GM12878 (cell line): ENCODE measurements around the gene PUS3. TPM values are rescaled to one million over a fixed set of nuclear protein-coding genes. Genes with fewer than 3 reads are reported as not detected.

Source experiments
- ATAC-seq: fragments of 200-7000 bp; cut with Tn5 transposase; 3 replicates; pipeline ENCODE4 v1.9.1; 2020; ENCODE audit warnings: mild to moderate bottlenecking, moderate library complexity
- BruUV-seq: library from RNA; stranded (reverse); fragments of 400-500 nt; replicated peaks from 2 replicates; lab custom pipeline; 2021; lab: Mats Ljungman, UMichigan
- CTCF ChIA-PET: fragments of 300-600 bp; sonication (Branson Sonifier 250); formaldehyde crosslinking; extraction: SDS; loops from one replicate; lab custom pipeline; 2021; ENCODE audit warnings: inconsistent platforms; lab: Yijun Ruan, JAX
- POLR2A ChIA-PET: fragments of 350-600 bp; formaldehyde crosslinking; extraction: SDS; loops from one replicate; lab custom pipeline; 2021; ENCODE audit warnings: inconsistent platforms; lab: Charles Lee
- RAD21 ChIA-PET: fragments of 300-600 bp; sonication (Branson Sonifier 250); formaldehyde crosslinking; loops from one replicate; lab custom pipeline; 2023; ENCODE audit warnings: antibody characterized with exemption; ENCODE audit not compliant: unreplicated experiment; lab: Charles Lee
- SMC1A ChIA-PET: fragments of 300-600 bp; sonication (Branson Sonifier 250); formaldehyde crosslinking; loops from one replicate; lab custom pipeline; 2023; ENCODE audit not compliant: unreplicated experiment, uncharacterized antibody; lab: Charles Lee
- DNase-seq: peaks from one replicate; pipeline ENCODE4 v3.0.0-alpha.2; 2011; ENCODE audit warnings: low read depth, low spot score
- FAIRE-seq: peaks from 3 replicates; lab custom pipeline; 2011; peaks lifted over from hg19 to GRCh38; lab: Jason Lieb, UNC
- H2AFZ ChIP-seq: 2 replicates; pipeline ENCODE4 v1.6.0; 2011; ENCODE audit warnings: low read depth, low read length, control low read depth; ENCODE audit not compliant: control insufficient read depth
- H3K27ac ChIP-seq: 2 replicates; pipeline ENCODE4 v1.5.1; 2011; ENCODE audit warnings: control low read depth; ENCODE audit not compliant: control insufficient read depth, insufficient read depth
- H3K27me3 ChIP-seq, 2 experiments: replicated peaks in 1 of 2; 2 replicates each; pipeline versions ENCODE4 v1.6.0 to v1.6.1; 2011; ENCODE audit warnings: low read length in 1 of 2; ENCODE audit not compliant: control insufficient read depth in 2 of 2, insufficient read depth in 2 of 2
- H3K36me3 ChIP-seq, 2 experiments: 2 replicates each; pipeline ENCODE4 v1.5.1; 2011; ENCODE audit warnings: low read length in 1 of 2; ENCODE audit not compliant: control insufficient read depth in 2 of 2, insufficient read depth in 2 of 2
- H3K4me1 ChIP-seq: 2 replicates; pipeline ENCODE4 v1.6.1; 2011; ENCODE audit warnings: mild to moderate bottlenecking, low read length, moderate library complexity, mixed read lengths; ENCODE audit not compliant: control insufficient read depth, insufficient read depth
- H3K4me2 ChIP-seq: 2 replicates; pipeline ENCODE4 v1.6.0; 2011; ENCODE audit warnings: control low read depth; ENCODE audit not compliant: control insufficient read depth, insufficient read depth
- H3K4me3 ChIP-seq: fragments of 200-600 bp; sonication (generic); 2 replicates; pipeline ENCODE4 v1.5.1; 2016
- H3K79me2 ChIP-seq: 2 replicates; pipeline ENCODE4 v1.6.0; 2011; ENCODE audit warnings: low read length; ENCODE audit not compliant: control insufficient read depth, insufficient read depth
- H3K9ac ChIP-seq: 2 replicates; pipeline ENCODE4 v1.8.0; 2011; ENCODE audit warnings: low read length, control low read depth, mixed read lengths; ENCODE audit not compliant: control insufficient read depth, insufficient read depth
- H3K9me3 ChIP-seq: replicated peaks from 3 replicates; pipeline ENCODE4 v1.5.1; 2011; ENCODE audit warnings: mild to moderate bottlenecking, low read length; ENCODE audit not compliant: control insufficient read depth, insufficient read depth
- H4K20me1 ChIP-seq: 2 replicates; pipeline ENCODE4 v1.6.0; 2011; ENCODE audit not compliant: control insufficient read depth, insufficient read depth
- BMI1 ChIP-seq: fragments of 450-650 bp; IDR thresholded peaks from 2 replicates; pipeline ENCODE4 v1.6.1; 2016; ENCODE audit warnings: mild to moderate bottlenecking, moderate library complexity, borderline replicate concordance
- CEBPB ChIP-seq, 2 experiments: fragments of 150-350 bp in 1 of 2; IDR thresholded peaks; 2 replicates each; pipeline ENCODE4 v1.6.1; 2012 to 2014; ENCODE audit warnings: low read depth in 2 of 2, low read length in 2 of 2, borderline replicate concordance in 1 of 2, inconsistent platforms in 1 of 2
- IKZF1 ChIP-seq: fragments of 450-650 bp; conservative IDR thresholded peaks from 2 replicates; pipeline ENCODE4 v1.6.1; 2017; ENCODE audit warnings: antibody characterized with exemption, mild to moderate bottlenecking
- JUNB ChIP-seq: IDR thresholded peaks from 2 replicates; pipeline ENCODE4 v1.6.1; 2016; ENCODE audit warnings: antibody characterized with exemption, mild to moderate bottlenecking
- JUND ChIP-seq: IDR thresholded peaks from 2 replicates; pipeline ENCODE4 v1.6.1; 2012; ENCODE audit warnings: low read depth, mild to moderate bottlenecking, low read length, improper control_type of control experiment, moderate library complexity
- KLF5 ChIP-seq: fragments of 450-650 bp; IDR thresholded peaks from 2 replicates; pipeline ENCODE4 v1.6.1; 2014; ENCODE audit warnings: mild to moderate bottlenecking; ENCODE audit not compliant: partially characterized antibody
- MEF2A ChIP-seq: IDR thresholded peaks from 2 replicates; pipeline ENCODE4 v1.6.1; 2011; ENCODE audit warnings: low read depth, mild to moderate bottlenecking, low read length, moderate library complexity; ENCODE audit not compliant: insufficient read depth
- MTA3 ChIP-seq: IDR thresholded peaks from 2 replicates; pipeline ENCODE4 v1.6.1; 2012; ENCODE audit warnings: low read length, inconsistent platforms, borderline replicate concordance
- NBN ChIP-seq: fragments of 450-650 bp; IDR thresholded peaks from 2 replicates; pipeline ENCODE4 v1.6.1; 2016
- NFXL1 ChIP-seq: fragments of 450-650 bp; IDR thresholded peaks from 2 replicates; pipeline ENCODE4 v1.6.1; 2017; ENCODE audit warnings: antibody characterized with exemption, mild to moderate bottlenecking, borderline replicate concordance
- NFYB ChIP-seq: IDR thresholded peaks from 2 replicates; pipeline ENCODE4 v1.6.1; 2011; ENCODE audit warnings: low read depth, mild to moderate bottlenecking, low read length, improper control_type of control experiment, moderate library complexity; ENCODE audit not compliant: insufficient read depth
- RCOR1 ChIP-seq: conservative IDR thresholded peaks from 2 replicates; pipeline ENCODE4 v1.6.1; 2012; ENCODE audit warnings: low read depth, low read length, improper control_type of control experiment
- RELA ChIP-seq: fragments of 450-650 bp; IDR thresholded peaks from 2 replicates; pipeline ENCODE4 v1.8.0; 2014; ENCODE audit warnings: borderline replicate concordance; ENCODE audit not compliant: partially characterized antibody
- SUZ12 ChIP-seq: fragments of 200-600 bp; sonication (generic); IDR thresholded peaks from one replicate; pipeline ENCODE4 v1.6.1; 2018; ENCODE audit warnings: antibody characterized with exemption, mild to moderate bottlenecking; ENCODE audit not compliant: unreplicated experiment
- TCF12 ChIP-seq: IDR thresholded peaks from 2 replicates; pipeline ENCODE4 v1.6.1; 2011; ENCODE audit warnings: low read depth, mild to moderate bottlenecking, low read length
- TCF3 ChIP-seq: IDR thresholded peaks from 2 replicates; pipeline ENCODE4 v1.6.1; 2012; ENCODE audit warnings: low read depth, mild to moderate bottlenecking, low read length, borderline replicate concordance; ENCODE audit not compliant: insufficient read depth
- YBX1 ChIP-seq: fragments of 450-650 bp; IDR thresholded peaks from 2 replicates; pipeline ENCODE4 v1.6.1; 2016; ENCODE audit warnings: antibody characterized with exemption
- WGBS: methylation state at CpG from one replicate; pipeline ENCODE4 v1.1.6; 2016; ENCODE audit warnings: low lambda C conversion rate; ENCODE audit not compliant: insufficient replicate concordance, insufficient coverage; ENCODE audit errors: missing lambda C conversion rate; 5-methylcytosine and 5-hydroxymethylcytosine counted together
- in situ Hi-C: fragments of 300-500 bp; cut with MboI; formaldehyde crosslinking; loops from 9 replicates; pipeline ENCODE4 v1.14.3; 2018; ENCODE audit warnings: mixed read lengths
- intact Hi-C: fragments of 100-400 bp; cut with micrococcal nuclease; formaldehyde crosslinking; loops from one replicate; pipeline ENCODE4 v1.14.2; 2022; ENCODE audit not compliant: unreplicated experiment
- polyA plus RNA-seq, 11 experiments: library from polyadenylated mRNA; depleted of rRNA in 4 of 11; unstranded in 6 of 11; stranded (reverse) in 5 of 11; fragments of >200 nt; fragmentation: Nextera tagmentation in 4 of 11; fragmentation: Illumina TruSeq in 1 of 11; extraction: Ambion mirVana in 4 of 11; extraction: Trizol in 1 of 11; gene quantifications; 1 replicate in 1 of 11; 2 replicates in 10 of 11; pipeline versions ENCODE4 v1.2.1 to v1.2.3, GENCODE V29; 2011 to 2016; ENCODE audit warnings: inconsistent platforms in 2 of 11, missing spikeins in 2 of 11, low read depth in 1 of 11
- total RNA-seq, 4 experiments: library from RNA; depleted of rRNA in 3 of 4; stranded (reverse); fragments of >200 nt in 3 of 4; fragmentation: Illumina TruSeq in 1 of 4; extraction: Trizol in 1 of 4; gene quantifications; 2 replicates each; pipeline versions ENCODE4 v1.2.1 to v1.2.3, GENCODE V29; 2013 to 2021

PUS3 gene
- total and polyA plus RNA-seq, 10 of the 15 experiments (the other 5 are each of a cell fraction or from before 2014, with no cell fraction given): 10.9 to 22.4 (median 14.3) TPM

DNA sequence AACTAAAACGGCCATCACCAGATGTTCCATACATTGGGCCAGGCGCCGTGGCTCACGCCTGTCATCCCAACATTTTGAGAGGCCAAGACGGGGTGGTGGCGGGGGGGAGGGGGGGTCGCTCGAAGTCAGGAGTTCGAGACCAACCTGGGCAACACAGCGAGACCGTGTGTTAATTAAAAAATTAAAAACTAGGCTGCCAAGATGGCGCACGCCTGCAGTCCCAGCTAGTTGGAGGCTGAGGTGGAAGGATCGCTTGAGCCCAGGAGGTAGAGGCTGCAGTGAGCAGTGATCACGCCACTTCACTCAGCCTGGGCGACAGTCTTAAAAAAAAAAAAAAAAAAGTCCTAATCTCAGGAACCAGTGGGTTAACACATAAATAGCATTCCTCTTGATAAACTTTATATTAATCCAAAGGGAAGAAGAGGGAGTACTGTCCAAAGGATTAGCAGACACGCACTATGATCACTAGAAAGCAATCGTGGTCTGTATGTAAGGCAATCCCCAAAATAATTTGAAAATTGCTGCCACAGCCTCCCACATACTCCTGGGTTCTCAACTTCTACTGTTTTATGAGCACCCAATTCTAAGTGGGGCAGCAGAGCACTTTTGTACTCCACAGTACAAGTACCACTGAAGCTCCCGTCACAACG, 604 bp downstream of the PUS3 start:
- no peak for TF ChIP-seq IKZF1
- FAIRE-seq (no peak), DNase-seq (no peak), ATAC-seq (peak; percentile 28)
- Histone ChIP-seq H3K4me3 (peak overlapping the region; percentile 84), H3K36me3 (peaks cover 4 to 14% of the 10 kb centered on the region in 2 experiments), H3K79me2 (peaks cover 8% of the 10 kb centered on the region), H2AFZ (peak overlapping the region; percentile 89), H3K4me2 (peak overlapping the region; percentile 45), H3K27ac (peak overlapping the region; percentile 64), H3K9me3 (peaks cover 1% of the 10 kb centered on the region; the same call in 2 of the 3 replicates), H4K20me1 (no peaks in the 10 kb centered on the region), H3K9ac (peak overlapping the region; percentile 79), H3K4me1 (peaks cover 4% of the 10 kb centered on the region; the same call in 1 of the 2 replicates), H3K27me3 (peaks cover 3 to 6% of the 10 kb centered on the region in 2 experiments; a peak in 3 of 4 replicates)
- in situ Hi-C loops (no loop called here), intact Hi-C loops (no loop called here)
- POLR2A ChIA-PET: interaction anchor here (0.6 to 2.1 kb wide), 4 partner anchors 13 to 310 kb away, joined by 3 to 13 read pairs (median 6); partner anchors contain the start of genes HYLS1 and STT3A
- TSS peak; percentile 88 for BruUV-seq
- CTCF ChIA-PET: interaction anchor here (0.9 to 1.7 kb wide), 5 partner anchors 13 to 292 kb away, joined by 3 to 10 read pairs (median 4); partner anchors contain the start of gene HYLS1
- SMC1A ChIA-PET: interaction anchor here (0.9 to 1.2 kb wide), 3 partner anchors 10 to 25 kb away, joined by 3 to 5 read pairs (median 4); partner anchors contain the start of gene HYLS1
- RAD21 ChIA-PET: interaction anchor here (1.0 kb wide), 3 partner anchors 9 to 15 kb away, joined by 3 to 8 read pairs (median 4); partner anchors contain the start of gene HYLS1
- WGBS: 70% methylated on average over 19 of the region's 20 CpGs

DNA sequence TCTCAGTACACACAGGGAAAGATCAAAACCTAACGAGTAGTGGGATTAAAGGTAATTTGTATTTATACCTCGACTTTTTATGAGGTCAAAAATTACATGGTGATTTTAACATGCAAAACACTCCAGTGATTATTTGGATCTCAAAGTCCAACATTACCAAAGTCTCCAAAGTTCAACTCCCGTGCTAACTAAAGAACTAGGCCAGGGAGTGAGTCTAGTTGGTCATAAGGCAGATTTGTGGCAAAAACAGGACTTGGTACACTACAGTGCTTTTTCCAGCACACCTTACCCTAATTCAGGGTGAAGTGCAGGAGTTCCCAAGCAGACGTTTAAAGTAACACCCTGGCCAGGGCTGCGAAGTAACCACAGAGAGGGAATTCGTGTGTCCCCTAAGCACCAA, 1.1 kb downstream of the PUS3 start:
- in situ Hi-C loops: no loop called here
- 81% methylated on average over 6 of the region's 6 CpGs for WGBS
- TF ChIP-seq SUZ12: no peak
- TF ChIP-seq KLF5: no peak
- TF ChIP-seq YBX1: no peak
- TF ChIP-seq RCOR1: no peak
- no peak for TF ChIP-seq NBN
- no peak for TF ChIP-seq RELA
- no peak for TF ChIP-seq NFYB
- no peak for TF ChIP-seq BMI1
- no peak for TF ChIP-seq TCF12
- TF ChIP-seq MEF2A: no peak
- TF ChIP-seq JUND: no peak
- no peak for TF ChIP-seq TCF3
- no peak for TF ChIP-seq MTA3
- TF ChIP-seq NFXL1: no peak
- TF ChIP-seq JUNB: no peak
- TF ChIP-seq CEBPB (IDR thresholded peaks at IDR 0.05; ENCODE audit: borderline replicate concordance in 1 of 2, low read depth in 2 of 2, low read length in 2 of 2): no peak
- TF ChIP-seq, all 136 proteins: peak for 0
- Histone ChIP-seq H4K20me1 (no peaks in the 10 kb centered on the region), H2AFZ (no peak overlapping the region), H3K79me2 (peaks cover 8% of the 10 kb centered on the region), H3K27me3 (peaks cover 3 to 6% of the 10 kb centered on the region in 2 experiments; a peak in 3 of 4 replicates), H3K36me3 (peaks cover 4 to 14% of the 10 kb centered on the region in 2 experiments), H3K4me2 (peak overlapping the region; percentile 19; the same call in 1 of the 2 replicates), H3K4me3 (peak overlapping the region; percentile 84; the same call in 1 of the 2 replicates), H3K9ac (no peak overlapping the region), H3K4me1 (peaks cover 4% of the 10 kb centered on the region; the same call in 1 of the 2 replicates), H3K9me3 (peaks cover 1% of the 10 kb centered on the region; the same call in 2 of the 3 replicates), H3K27ac (no peak overlapping the region)
- DNase-seq: no peak
- FAIRE-seq: peak; percentile 31
- ChIA-PET SMC1A (no interaction called here), RAD21 (no interaction called here), CTCF (interaction anchor here (1.6 kb wide), 1 partner anchor 292 kb away, joined by 4 read pairs; no protein-coding TSS in a partner anchor), POLR2A (interaction anchor here (2.1 kb wide), 1 partner anchor 14 kb away, joined by 13 read pairs; the partner anchor contains the start of gene HYLS1)
- BruUV-seq: no TSS peak
- intact Hi-C loops: no loop called here
- ATAC-seq: no peak
